ENCODE results near the gene MICAL3.
A peak's percentile ranks its signal among the peaks of the same experiment; 100 is the strongest.
"Not testable (repeated sequence)": the region's sequence is repeated elsewhere in the genome, so short reads cannot be mapped to it uniquely, and the experiment has no call there.

Gene MICAL3

DNA sequence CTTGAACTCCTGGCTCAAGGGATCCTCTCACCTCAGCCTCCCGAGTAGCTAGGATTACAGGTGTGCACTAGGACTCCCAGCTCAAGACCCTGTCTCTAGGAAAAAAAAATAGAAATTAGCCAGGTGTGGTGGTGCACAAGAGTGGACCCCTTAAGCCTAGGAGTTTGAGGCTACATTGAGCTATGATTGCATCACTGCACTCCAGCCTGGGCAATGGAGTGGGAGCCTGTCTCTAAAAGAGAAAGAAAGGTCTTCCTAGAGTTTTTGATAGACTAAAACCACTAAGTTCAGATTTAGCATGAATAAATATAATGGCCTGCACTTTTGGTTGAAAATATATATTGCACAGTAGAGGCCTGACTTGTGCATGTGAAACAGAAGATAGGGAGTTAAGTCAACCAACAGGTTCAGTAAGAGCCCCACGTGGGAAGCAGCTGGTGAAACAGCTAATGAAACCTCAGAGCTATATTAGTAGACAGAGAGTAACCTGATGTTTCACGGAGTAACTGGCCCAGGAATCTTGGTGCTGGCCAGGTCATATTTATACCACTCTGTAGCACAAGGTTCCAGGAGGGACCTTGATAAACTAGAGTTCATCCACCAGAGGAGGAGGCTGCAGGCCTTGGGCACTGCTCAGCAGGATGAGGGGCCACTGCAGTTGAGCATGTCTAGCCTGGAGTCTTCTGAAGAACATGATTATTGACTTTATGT, 4.6 kb upstream of the MICAL3 start:
- DNase-seq = no peak

DNA sequence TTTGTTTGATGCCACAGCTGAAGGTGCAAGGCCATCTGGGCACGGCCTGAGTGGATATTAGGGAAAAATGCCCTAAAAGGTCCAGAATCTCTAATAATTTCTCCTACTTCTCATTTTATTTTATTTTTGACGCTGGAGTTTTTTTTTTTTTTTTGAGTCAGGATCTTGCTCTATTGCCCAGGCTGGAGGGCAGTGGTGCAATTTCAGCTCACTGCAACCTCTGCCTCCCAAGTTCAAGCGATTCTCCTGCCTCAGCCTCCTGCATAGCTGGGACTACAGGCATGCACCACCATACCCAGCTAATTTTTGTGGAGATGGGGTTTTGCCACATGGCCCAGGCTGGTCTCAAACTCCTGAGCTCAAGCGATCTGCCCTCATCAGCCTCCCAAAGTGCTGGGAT, 1.5 kb upstream of the MICAL3 start:
- not testable (repeated sequence) for DNase-seq

DNA sequence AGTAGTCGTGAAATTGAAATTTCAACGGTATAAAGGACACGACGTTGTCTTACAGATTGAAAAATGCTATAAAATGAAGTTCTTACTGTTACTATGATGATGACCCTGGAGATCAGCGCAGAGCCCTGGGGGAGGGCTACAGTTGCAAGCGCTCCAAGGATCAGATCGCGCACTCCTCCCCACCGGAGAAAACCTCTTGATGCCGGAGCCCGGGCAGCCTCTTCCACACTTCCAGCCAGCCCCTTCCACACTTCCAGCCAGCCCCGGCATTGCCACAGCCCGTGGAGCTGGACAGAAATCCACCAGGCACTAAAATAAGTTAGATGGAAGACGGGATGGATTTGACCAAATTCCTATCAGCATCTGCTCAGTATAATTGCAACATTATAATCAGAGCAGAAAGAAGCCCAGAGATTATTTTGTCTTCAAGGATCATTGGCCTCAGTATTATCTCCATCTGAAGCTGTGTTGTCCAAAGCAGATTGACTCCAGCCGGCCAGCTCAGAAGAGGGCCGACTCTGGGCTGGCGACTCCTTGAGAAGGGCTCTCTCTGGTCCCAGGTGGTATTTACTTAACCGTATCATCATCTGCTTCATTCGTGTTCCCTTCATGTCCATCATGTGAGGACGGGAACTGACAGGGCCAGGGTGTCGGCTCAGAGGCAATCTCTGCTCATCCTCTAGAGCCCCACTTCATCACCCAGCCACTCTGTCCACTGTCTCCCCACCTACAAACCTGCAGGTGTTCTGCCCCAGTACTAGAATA, 777 bp upstream of the MICAL3 start:
- DNase-seq = no peak

DNA sequence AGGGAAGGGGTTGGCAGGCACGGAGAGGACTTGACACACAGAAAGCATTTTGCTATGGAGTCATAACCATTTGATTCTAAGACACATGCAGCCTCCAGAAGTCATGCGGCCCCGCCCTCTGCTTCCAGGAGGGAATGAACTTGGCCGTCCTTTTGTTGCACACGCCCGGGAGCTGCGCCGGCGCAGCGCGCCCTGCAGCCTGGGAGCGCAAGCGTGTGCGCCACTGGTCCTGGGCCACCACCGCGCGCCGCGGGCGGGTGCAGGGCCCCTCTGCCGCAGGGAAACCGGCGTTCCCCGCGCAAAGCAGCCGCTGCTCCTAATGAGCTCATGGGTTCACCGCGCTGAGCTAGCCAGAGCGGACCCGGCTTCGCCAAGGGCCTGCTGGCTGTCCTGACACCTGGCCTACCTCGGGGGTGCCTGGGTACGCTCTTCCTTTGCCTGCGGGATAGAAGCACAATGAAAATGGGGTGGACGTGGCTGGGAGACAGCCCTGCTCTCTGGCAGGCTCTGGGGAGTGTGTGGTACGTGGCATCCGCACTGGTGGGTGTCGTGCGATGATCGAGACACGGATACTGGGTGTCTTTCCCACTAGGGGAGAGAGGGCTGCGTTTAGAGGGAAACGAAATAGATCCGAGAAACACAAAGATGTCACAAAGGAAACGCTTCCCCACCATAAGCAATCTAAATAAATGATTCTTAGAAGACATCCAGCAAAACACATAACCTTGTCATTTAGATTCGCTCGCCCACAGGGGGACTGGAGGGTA, 669 bp downstream of the MICAL3 start:
- peak; percentile 44 for DNase-seq

DNA sequence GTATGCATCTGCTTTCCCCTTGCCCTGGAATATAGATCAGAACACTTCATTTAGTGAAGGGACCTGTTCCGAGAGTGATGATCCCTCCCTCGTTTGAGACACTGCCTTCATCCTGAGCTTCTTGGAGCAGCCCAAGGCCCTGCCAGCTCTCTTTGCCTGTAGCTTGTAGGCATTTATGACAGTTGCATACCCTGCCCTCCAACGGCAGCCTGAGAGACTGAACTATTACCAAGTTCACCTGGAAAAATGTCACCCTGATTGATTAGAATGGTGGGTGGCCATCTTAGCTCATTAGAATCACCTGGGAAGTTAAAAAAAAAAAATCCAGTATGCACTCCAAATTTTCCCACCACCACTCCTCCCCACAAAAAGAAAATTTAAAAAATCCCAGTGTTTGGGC, 1.5 kb downstream of the MICAL3 start:
- DNase-seq = no peak

DNA sequence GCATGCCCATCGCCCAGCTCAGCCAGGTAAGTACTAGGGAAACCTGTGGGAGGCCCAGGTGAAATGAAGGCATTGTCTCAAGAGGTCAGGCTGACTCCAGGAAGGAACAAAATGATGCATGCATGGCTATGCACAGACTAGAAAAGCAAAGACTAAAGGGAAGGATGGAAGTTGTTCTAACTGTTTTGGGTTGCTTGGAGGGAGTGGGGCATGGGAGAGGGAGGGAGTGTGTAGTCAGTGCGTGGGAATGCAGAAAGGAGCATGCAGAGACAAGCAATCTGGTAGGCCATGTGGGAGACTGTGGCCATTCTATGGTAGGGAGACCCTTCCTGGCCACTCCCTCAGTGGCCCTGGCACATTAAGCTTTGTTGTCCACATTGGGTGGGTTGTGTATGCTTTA, 2.9 kb downstream of the MICAL3 start:
- DNase-seq = no peak

DNA sequence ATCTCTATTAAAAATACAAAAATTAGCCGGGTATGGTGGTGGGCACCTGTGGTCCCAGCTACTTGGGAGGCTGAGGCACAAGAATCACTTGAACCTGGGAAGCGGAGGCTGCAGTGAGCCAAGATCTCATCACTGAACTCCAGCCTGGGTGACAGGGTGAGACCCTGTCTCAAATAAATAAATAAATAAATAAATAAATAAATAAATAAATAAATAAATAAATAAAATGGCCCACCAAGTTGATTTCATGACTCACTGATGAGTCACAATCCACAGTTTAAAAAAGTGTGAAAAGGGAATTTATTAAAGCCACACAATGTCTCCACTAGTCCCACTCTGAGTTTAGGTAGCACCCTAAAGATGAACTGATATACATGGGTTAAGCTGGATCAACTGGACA, 3.6 kb downstream of the MICAL3 start:
- not testable (repeated sequence) for DNase-seq

DNA sequence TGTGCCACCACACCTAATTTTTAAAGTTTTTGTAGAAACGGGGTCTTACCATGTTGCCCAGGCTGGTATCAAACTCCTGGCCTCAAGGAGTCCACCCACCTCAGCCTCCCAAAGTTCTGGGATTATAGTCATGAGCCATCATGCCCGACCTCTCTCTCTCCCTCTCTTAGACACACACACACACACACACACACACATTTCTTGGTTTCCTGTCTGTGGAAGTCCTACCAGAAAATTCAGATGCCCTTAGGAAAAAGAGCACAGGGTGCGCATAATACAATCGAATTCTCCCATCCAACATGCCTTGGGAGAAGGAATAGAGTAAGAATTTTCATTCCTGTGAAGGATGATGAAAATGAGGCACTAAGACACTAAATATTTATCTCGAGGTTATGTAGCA, 10.4 kb downstream of the MICAL3 start:
- no peak for DNase-seq

DNA sequence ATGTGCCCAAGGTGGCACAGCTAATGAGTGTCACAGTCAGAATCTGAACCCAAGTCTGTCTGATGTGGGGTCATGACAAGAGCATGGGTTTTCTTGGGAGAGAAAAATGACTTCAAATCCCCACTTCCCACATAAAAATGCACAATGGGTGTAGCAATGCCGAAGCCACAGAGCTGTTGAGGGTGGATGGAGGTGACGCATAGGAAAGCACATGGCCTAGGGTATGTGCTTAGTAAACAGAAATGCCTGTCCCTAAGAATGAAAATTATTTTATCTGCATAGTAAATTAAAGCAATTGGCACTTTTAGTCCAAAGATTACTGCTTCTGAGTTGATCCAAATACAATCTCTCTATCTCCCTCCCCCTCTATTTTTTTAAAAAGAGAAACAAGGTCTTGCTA, 10.9 kb downstream of the MICAL3 start:
- DNase-seq = no peak

DNA sequence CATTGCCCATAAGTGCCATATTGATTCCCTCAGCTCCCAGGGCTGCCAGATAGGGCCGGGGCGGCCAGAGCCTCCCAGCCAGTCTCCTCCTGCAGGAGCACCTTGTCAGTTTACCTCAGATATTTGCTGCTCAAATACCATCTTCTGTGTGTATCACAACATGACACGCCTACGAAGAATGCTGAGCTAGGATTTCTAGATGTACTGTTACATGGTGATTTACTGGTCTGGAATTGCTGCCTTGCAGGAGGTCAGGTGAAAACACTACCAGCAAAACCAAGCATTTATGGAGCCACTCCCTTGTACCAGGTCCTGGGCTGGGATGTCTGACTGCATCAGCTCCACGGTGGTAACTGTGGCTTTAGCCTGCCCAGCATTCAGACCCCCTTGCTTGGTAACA, 11.8 kb downstream of the MICAL3 start:
- no peak for DNase-seq

DNA sequence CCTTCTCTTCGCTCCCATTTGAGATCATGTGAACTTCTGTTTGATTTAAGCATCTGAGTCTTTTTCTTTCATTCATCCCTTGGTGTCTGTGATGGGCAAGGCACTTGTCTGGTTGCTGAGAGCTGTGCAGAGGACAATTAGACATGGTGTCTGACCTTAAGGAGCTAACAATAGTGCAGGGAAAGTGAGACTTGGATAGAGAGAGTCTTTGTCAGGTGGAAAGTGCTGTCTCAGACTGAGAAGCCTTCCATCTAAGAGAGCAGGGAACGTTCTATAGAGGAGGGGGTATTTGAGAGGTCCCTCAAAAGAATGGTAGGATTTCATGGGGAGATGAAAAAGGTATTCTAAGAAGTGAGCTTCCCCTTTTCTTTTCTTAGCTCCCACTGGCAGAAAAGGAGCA, 14.1 kb downstream of the MICAL3 start:
- no peak for DNase-seq

DNA sequence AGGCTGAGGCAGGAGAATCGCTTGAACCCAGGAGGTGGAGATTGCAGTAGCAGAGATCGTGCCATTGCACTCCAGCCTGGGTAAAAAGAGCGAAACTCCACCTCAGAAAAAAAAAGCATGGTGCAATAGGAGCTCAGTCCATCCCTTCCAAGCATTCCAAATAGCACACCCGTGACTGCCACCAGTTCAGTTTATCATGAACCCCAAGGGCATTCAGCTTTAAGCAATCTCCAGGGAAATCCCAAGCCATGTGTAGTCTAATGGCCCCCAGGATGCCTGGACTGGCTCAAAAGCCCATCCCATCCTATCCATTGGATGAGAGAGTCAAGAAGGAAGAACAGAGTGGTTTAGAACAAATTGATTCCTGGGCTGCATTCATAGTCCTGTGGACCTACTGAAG, 16.2 kb downstream of the MICAL3 start:
- no peak for DNase-seq

DNA sequence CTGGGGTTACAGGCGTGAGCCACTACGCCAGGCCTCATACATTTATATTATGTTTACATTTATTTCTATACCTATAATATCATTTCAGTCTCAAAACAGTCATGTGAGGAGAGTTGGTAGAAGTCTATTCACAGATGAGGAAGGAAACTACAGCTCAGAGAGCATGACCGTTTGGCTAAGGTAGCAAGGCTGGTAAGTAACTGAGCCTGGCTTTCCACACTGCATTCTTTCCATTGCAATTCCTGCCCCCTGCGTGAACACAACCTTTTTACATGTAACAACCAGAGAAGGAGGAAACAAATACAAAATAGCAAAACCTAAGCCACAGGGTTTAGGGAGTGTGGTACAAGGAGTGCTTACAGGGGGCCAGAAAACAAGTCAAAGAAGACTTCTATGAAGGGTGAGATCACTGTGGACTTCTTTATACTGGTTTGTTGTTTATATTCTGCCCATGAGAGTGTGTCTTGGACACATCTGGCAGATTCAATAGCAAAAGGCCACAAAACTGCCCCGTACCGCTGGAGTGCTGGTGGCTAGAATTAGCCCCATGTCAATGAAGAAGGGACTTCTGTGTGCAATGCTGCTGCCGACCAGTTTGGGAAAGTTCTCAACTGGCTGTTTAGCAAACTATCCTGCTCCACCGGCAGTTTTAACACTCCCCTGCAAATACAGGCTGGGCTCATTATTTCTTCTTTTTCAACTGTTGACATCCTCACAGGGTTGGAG, 19.0 kb downstream of the MICAL3 start:
- no peak for DNase-seq

DNA sequence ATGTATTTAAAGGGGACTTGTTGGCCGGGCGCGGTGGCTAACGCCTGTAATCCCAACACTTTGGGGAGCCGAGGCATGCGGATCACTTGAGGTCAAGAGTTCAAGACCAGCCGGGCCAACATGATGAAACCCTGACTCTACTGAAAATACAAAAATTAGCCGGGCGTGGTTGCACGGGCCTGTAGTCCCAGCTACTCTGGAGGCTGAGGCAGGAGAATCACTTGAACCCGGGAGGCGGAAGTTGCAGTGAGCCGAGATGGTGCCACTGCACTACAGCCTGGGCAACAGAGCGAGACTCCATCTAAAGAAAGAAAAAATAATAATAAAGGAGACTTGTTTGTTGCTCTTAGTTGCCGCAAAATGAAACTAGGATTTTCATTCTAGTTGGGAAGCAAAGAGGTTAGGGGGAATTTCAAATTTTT, 22.5 kb downstream of the MICAL3 start:
- DNase-seq = not testable (repeated sequence)

DNA sequence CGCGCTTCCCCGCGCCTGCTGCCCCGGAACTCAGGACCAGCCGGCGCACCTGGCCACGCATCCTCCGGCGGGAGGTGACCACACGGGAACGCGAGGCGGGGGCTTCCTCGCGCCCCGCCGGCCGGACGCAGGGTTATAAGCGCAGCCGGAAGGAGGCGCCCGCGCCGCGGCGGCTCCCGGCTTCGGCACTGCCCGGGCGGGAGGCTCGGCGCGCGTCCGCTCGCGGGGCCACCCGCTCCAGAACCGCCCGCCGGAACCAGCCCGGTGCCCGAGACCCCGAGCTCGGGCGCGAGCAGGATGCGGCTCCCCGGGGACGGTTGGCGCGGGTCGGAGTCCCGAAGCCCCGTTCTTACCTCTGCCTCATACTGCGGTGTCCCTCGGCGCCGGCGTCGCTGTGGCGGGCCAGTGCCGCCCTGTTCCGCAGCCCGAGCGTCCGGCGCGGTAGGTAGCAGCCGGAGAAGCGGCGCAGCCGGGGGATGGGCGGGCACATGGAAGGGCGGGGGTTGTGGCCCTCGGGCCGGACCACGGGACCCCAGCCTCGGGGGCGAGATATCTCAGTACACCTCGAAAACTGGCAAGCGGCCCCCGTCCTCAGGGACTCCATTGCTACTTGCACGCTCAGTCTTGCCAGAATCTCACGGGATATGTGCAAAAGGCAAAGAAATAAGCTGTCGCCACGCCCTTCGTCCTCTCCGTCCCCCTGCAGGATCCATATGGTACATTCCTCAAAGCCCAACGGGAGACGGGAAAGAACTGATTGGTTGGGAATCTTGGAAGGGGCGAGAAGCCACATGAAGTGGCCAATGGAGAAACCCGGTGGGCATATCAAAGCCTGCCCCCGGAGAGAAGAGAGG, 23.1 kb downstream of the MICAL3 start:
- peak; percentile 73 for DNase-seq

DNA sequence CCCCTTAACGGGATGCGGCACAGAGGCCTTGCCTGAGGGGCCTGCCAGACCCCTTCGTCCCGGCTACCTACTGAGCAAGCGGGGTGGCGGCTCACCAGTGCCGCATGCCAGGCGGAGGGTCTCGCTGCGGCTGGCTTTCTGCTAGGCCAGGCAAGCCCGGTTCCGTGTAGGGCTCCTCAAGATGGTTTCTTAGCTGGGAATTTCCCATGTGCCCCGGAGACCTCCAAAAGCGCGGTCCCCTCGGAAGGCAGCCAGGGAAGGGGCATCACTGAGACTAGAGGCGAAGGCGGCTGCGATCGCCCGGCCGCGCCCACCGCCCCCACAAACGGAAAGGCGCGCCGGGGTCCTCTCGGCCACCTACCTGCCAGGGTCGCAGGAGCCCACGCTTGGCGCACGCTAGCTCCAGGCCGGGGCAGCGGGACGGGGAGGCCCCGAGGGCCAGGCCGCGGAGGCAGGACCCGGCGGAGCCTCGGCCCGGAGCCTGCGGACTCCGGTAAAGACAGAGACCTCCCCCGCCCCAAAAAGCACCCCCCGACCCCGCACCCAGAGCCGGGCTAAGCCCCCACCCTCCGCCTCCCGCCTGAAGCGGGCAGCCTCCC, 23.8 kb downstream of the MICAL3 start:
- peak; percentile 34 for DNase-seq

DNA sequence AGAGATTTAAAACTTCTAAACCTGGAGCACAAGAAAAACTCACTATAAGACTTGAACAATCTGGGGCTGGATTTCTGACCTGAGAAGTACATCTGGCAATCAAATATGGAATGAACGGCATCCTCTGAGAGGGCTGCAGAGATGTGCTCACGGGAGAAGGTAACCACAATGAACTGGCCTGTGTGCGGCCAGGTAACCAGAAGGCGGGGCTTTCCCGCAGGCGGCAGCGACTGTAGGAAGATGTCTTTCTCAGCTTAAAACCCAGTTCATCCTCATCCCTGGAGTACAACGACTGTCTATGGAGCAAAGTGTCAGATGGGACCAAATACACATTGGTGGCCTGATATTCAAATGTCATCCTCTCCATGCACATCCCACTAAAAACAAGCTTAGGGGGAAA, 24.5 kb downstream of the MICAL3 start:
- DNase-seq = no peak

DNA sequence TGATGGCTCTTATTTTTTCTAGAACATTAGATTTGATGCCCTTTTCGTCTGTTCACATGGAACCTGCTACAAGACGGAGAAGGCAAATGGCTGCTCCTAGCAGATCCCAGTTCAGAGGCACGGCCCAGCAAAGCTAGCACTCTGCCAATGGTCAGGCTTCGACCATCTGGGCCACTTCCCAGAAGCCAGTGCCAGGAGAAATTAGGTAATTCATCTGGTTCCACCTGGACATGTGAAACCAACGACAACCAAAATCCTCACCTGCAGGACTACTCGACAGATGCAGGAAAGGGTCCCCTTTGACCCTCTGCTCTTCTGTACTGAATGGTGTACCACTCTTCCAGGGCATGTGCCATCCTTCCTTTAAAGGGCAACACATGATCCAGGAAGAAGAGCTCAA, 25.4 kb downstream of the MICAL3 start:
- DNase-seq = no peak

DNA sequence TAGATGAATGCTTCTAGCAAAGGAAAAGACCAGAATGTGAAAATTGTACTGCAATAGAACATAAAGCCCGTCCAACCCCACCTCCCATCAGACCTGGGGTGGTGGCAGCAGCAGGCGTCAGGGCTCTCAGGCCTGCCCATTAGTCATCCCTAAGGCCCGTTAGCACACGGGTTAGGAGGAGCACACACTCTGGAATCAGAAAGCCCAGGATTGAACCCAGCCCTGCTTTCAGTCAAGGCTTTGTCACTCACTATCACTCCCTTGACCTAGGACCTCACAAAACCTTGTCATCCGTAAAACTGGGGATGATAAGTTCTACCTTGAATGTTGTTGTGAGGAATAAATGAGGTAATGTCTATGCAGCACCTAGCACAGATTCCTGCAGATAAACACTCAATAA, 26.9 kb downstream of the MICAL3 start:
- DNase-seq = no peak

DNA sequence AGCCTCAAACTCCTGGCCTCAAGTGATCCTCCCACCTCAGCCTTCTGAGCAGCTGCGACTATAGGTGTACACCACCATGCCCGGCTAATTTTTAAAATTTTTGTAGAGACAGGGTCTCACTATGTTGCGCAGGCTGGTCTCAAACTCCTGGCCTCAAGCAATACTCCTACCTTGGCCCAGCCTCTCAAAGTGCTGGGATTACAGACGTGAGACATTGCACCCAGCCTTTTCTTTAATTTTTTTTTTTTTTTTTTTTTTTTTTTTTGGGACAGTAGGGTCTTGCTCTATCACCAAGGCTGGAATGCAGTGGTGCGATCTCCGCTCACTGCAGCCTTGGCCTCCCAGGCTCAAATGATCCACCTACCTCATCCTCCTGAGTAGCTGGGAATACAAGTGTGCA, 29.1 kb downstream of the MICAL3 start:
- not testable (repeated sequence) for DNase-seq

DNA sequence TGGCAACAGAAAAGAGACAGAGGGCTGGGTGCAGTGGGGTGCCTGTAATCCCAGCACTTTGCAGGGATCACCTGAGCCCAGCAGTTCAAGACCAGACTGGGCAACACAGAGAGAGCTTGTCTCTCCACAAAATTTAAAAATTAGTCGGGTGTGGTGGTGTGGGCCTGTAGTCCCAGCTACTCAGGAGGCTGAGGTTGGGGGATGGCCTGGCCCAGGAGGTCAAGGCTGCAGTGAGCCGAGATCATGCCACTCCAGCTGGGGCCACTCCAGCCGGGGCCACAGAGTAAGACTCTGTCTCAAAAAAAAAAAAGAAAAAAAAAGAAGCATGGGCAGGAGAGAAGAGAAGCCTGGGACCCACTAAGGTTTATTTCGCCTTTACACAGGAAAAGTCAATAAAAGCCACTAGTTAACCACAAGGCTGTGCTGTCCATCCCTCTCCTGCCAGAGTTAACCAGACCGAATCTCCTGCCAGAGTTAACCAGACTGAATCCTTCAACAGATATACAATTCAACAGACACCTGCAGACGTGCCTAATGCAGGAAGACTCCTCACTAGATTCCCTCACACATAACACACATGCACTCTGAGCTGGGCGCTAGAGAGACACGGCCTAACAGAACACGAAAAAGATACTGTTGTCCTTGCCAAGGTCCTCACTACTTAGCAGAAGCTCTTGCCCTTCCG, 29.8 kb downstream of the MICAL3 start:
- no peak for DNase-seq
